GM10248 (cell line): ENCODE data around the gene KRTAP3-1.
"Not testable (repeated sequence)": the region's sequence is repeated elsewhere in the genome, so short reads cannot be mapped to it uniquely, and the experiment has no call there.

Source experiments
- CTCF ChIA-PET: fragments of 300-600 bp; sonication (Branson Sonifier 250); formaldehyde crosslinking; extraction: SDS; loops from one replicate; lab custom pipeline; 2021; ENCODE audit warnings: antibody characterized with exemption; lab: Yijun Ruan, JAX
- POLR2A ChIA-PET: fragments of 350-650 bp; sonication (Branson Sonifier 250); formaldehyde crosslinking; extraction: SDS; loops from one replicate; lab custom pipeline; 2020; ENCODE audit warnings: antibody characterized with exemption; lab: Yijun Ruan, JAX
- DNase-seq: peaks from one replicate; pipeline ENCODE4 v3.0.0; 2012; ENCODE audit errors: extremely low spot score
- TF ChIP-seq, protein P1 (sequence below): IDR thresholded peaks from 2 replicates; pipeline ENCODE4 v1.5.1; 2012; ENCODE audit warnings: mild to moderate bottlenecking, low read depth; ENCODE audit errors: extremely low read depth, missing control alignments, control extremely low read depth

Gene KRTAP3-1

DNA sequence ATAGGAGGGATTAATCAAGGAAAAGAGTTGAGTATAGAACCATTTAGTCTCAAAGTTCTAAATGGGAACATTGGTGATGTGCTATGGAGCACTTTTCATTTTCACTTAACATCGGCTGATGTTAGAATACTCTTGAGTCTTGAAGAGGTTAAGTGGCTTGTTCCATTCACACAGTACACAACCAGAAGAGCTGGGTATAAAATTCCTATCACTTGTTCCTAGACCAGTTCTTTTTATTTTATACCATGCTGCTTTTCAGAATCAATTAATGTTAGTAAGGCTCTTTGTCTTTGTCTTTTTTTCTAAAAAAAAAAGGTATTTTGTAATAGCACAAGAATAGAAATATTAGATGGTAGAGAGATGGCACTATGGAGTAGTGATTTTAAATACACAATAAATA is 34.0 kb upstream of the KRTAP3-1 start:
- TF ChIP-seq, protein P1, sequence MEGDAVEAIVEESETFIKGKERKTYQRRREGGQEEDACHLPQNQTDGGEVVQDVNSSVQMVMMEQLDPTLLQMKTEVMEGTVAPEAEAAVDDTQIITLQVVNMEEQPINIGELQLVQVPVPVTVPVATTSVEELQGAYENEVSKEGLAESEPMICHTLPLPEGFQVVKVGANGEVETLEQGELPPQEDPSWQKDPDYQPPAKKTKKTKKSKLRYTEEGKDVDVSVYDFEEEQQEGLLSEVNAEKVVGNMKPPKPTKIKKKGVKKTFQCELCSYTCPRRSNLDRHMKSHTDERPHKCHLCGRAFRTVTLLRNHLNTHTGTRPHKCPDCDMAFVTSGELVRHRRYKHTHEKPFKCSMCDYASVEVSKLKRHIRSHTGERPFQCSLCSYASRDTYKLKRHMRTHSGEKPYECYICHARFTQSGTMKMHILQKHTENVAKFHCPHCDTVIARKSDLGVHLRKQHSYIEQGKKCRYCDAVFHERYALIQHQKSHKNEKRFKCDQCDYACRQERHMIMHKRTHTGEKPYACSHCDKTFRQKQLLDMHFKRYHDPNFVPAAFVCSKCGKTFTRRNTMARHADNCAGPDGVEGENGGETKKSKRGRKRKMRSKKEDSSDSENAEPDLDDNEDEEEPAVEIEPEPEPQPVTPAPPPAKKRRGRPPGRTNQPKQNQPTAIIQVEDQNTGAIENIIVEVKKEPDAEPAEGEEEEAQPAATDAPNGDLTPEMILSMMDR: no peak
- ChIA-PET POLR2A (no interaction called here), CTCF (no interaction called here)
- no peak for DNase-seq

DNA sequence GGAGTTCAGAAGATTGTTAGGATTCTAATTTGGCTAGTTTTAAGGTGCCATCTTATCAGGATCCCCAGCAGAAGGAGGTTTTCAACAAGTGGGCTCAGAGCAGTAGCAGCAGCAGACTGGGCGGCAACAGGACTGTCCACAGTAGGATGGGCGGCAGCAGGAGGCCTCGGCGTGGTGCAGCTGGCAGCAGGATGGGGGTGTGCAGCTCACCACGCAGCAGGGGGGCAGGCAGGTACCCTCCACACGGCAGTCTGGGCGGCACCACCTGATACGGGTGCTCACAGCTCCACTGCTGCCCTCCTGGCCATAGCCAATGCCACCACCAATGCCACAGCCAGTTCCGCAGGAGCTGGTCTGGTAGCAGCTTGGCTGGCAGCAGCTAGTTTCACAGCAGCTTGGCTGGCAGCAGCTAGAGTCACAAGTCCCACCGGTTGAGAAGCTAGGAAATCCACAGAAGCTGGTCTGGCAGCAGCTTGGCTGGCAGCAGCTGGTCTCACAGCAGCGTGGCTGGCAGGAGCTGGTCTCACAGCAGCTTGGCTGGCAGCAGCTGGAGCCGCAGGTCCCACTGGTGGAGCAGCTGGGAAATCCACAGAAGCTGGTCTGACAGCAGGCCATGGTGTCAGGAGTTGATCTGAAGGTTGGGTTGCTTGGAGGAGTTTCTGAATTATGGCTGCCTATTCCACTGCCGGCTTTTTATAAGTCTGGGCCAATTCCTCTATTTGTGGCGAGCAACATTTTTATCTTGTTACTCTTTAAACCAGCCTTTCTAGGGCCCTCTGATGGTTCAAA is 32.0 kb upstream of the KRTAP3-1 start, which contains the start of gene KRTAP1-1:
KRTAP1-1 (minus strand) TSS at position 668 of the 789 bp plus-strand sequence; CDS start at position 615, 53 bp downstream.
- CTCF ChIA-PET, POLR2A ChIA-PET: not testable (repeated sequence)

DNA sequence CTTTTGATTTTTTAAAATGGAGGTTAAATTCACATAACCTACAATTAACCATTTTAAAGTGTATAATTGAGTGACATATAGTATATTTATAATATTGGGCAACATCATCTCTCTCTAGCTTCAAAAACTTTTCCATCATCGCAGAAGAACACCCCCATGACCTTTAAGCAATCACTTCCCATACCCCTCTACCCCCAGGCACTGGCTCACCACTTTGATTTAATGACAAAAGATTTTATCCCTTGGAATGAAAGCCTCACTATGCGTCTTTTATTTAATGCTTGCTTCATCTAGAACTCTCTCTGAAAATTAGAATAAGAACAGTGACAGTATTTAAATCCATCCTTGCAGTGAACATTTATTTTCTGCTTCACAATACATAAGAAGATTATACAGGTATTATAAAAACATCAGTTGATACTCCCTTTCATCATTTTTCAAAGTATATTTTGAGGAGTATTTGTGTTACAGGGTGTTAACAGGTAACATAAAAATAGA is 29.0 kb upstream of the KRTAP3-1 start:
- DNase-seq: no peak
- TF ChIP-seq, protein P1: no peak
- ChIA-PET POLR2A (interaction anchor here (0.6 kb wide), 1 partner anchor 1794 kb away, joined by 3 read pairs; no protein-coding TSS in a partner anchor), CTCF (interaction anchor here (1.0 to 1.4 kb wide), 2 partner anchors 9 to 18 kb away, joined by 3 to 4 read pairs; no protein-coding TSS in a partner anchor)

More for the DNA sequence above, 32.0 kb upstream of the KRTAP3-1 start, which contains the start of gene KRTAP1-1:
- not testable (repeated sequence) for DNase-seq

DNA sequence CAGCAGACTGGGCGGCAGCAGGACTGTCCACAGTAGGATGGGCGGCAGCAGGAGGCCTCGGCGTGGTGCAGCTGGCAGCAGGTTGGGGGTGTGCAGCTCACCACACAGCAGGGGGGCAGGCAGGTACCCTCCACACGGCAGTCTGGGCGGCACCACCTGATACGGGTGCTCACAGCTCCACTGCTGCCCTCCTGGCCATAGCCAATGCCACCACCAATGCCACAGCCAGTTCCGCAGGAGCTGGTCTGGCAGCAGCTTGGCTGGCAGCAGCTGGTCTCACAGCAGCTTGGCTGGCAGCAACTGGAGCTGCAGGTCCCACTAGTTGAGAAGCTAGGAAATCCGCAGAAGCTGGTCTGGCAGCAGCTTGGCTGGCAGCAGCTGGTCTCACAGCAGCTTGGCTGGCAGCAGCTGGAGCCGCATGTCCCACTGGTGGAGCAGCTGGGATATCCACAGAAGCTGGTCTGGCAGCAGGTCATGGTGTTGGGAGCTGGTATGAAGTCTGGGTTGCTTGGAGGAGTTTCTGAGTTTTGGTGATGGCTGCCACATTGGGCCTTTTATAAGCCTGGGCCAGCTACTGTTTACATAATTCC is 25.5 kb upstream of the KRTAP3-1 start, which contains the start of gene KRTAP1-3:
KRTAP1-3 (minus strand) TSS at position 529 of the 590 bp plus-strand sequence; CDS start at position 476, 53 bp downstream.
- POLR2A ChIA-PET, CTCF ChIA-PET, DNase-seq: not testable (repeated sequence)

GRCh38 chr17:41029633-41030245 is 20.8 kb upstream of the KRTAP3-1 start, which contains the start of gene KRTAP1-4:
Gene KRTAP1-4 (minus strand): TSS chr17:41030195. CDS start chr17:41030078, 117 bp downstream.
- TF ChIP-seq, protein P1: no peak
- no peak for DNase-seq
- CTCF ChIA-PET: no interaction called here
- POLR2A ChIA-PET: no interaction called here

GRCh38 chr17:41026715-41027471 is 18.0 kb upstream of the KRTAP3-1 start, which contains the start of gene KRTAP1-5:
Gene KRTAP1-5 (minus strand): TSS chr17:41027208. CDS start chr17:41027155, 53 bp downstream.
- POLR2A ChIA-PET: no interaction called here
- DNase-seq: no peak
- CTCF ChIA-PET: interaction anchor here (1.0 kb wide), 1 partner anchor 9 kb away, joined by 4 read pairs; no protein-coding TSS in a partner anchor
- TF ChIP-seq, protein P1: no peak
